Measurements from ENCODE around the gene BAX. TPM values are rescaled to one million over a fixed set of nuclear protein-coding genes. Genes with fewer than 3 reads are reported as not detected.

The BAX gene
- polyA plus RNA-seq, 2 of the 4 experiments (the other 2 are of a cell fraction), result 134 to 299 TPM

GRCh38 chr19:48961673-48962028, 7.0 kb downstream of the BAX start:
- POLR2A ChIA-PET, result interaction anchor here (0.6 to 1.6 kb wide), 9 partner anchors 9 to 316 kb away, joined by 3 to 18 read pairs (median 5); partner anchors contain the start of genes NUCB1, PPP1R15A and RUVBL2
- H3K27ac ChIP-seq, result peak overlapping the region; percentile 92 to 96
- H3K4me2 ChIP-seq, result peak overlapping the region; percentile 80
- DNase-seq (ENCODE audit: low read depth in 1 of 2, low spot score in 1 of 2) (no peak), FAIRE-seq (no peak), ATAC-seq (no peak)
- TF ChIP-seq POLR2AphosphoS2 (conservative IDR thresholded peaks at IDR 0.05; ENCODE audit: low read length) (0 out of 2 replicates have a peak, but pooled peaks have one; percentile 17), TFCP2L1 (CRISPR knock-in tag; IDR thresholded peaks at IDR 0.05) (no peak), RCOR1 (IDR thresholded peaks at IDR 0.05; ENCODE audit: low read depth, low read length) (no peak), GATA3 (IDR thresholded peaks at IDR 0.05; ENCODE audit: borderline replicate concordance) (peak; percentile 14; the same call in 1 of the 2 replicates), EP300 (IDR thresholded peaks at IDR 0.05) (0 out of 5 replicates have a peak, but pooled peaks of 1 of the 2 experiments have one; percentile 11), EHMT2 (IDR thresholded peaks at IDR 0.05; ENCODE audit: low read depth) (no peak)
- peaks cover 45% of the 10 kb centered on the region for H3K4me1 ChIP-seq
- H3K4me3 ChIP-seq, result no peak overlapping the region
- H3K9me3 ChIP-seq, result no peaks in the 10 kb centered on the region
- CTCF ChIA-PET, result interaction anchor here (0.8 to 5.4 kb wide), 8 partner anchors 9 to 316 kb away, joined by 3 to 39 read pairs (median 4); partner anchors contain the start of genes GYS1, NUCB1 and RUVBL2
- WGBS (ENCODE audit: missing lambda C conversion rate), result 84% methylated on average over 12 of the region's 12 CpGs

GRCh38 chr19:48962029-48962848, 7.6 kb downstream of the BAX start:
- peak overlapping the region; percentile 80 for H3K4me2 ChIP-seq
- FAIRE-seq, result peak; percentile 63
- peak; percentile 42 to 61 for ATAC-seq
- peak; percentile 88 to 94 for DNase-seq (ENCODE audit: low read depth in 1 of 2, low spot score in 1 of 2)
- peaks cover 49% of the 10 kb centered on the region for H3K4me1 ChIP-seq
- CTCF ChIA-PET, result interaction anchor here (0.6 to 5.4 kb wide), 9 partner anchors 8 to 317 kb away, joined by 3 to 39 read pairs (median 3); partner anchors contain the start of genes GYS1, NUCB1 and RUVBL2
- peak overlapping the region; percentile 33 for H3K4me3 ChIP-seq
- POLR2A ChIA-PET, result interaction anchor here (0.8 to 1.6 kb wide), 8 partner anchors 8 to 317 kb away, joined by 3 to 18 read pairs (median 8); partner anchors contain the start of genes NUCB1, PPP1R15A and RUVBL2
- no peaks in the 10 kb centered on the region for H3K9me3 ChIP-seq
- 21% methylated on average over 22 of the region's 22 CpGs for WGBS (ENCODE audit: missing lambda C conversion rate)
- H3K27ac ChIP-seq, result peak overlapping the region; percentile 92 to 96
- TF ChIP-seq CEBPB (IDR thresholded peaks at IDR 0.05) (no peak), EHMT2 (IDR thresholded peaks at IDR 0.05; ENCODE audit: low read depth) (no peak), RAD21 (conservative IDR thresholded peaks at IDR 0.05 in 1 of 2, IDR thresholded peaks at IDR 0.05 in 1 of 2) (0 out of 5 replicates have a peak, but pooled peaks of 1 of the 2 experiments have one; percentile 10), MAZ (IDR thresholded peaks at IDR 0.05; ENCODE audit: borderline replicate concordance, low read depth, low read length) (no peak), JUN (IDR thresholded peaks at IDR 0.05) (peak; percentile 87 to 95), CHD2 (IDR thresholded peaks at IDR 0.05; ENCODE audit: low read length, partially characterized antibody) (peak; percentile 30), POLR2AphosphoS2 (conservative IDR thresholded peaks at IDR 0.05; ENCODE audit: low read length) (0 out of 2 replicates have a peak, but pooled peaks have one; percentile 0), HOXB5 (CRISPR knock-in tag; IDR thresholded peaks at IDR 0.05) (peak; percentile 73), BHLHE40 (IDR thresholded peaks at IDR 0.05; ENCODE audit: low read depth, low read length) (no peak), KDM5A (IDR thresholded peaks at IDR 0.05) (no peak), HOXA7 (CRISPR knock-in tag; IDR thresholded peaks at IDR 0.05) (peak; percentile 63; the same call in 1 of the 2 replicates), MAX (IDR thresholded peaks at IDR 0.05) (peak; percentile 91), SMC3 (IDR thresholded peaks at IDR 0.05) (no peak), RCOR1 (IDR thresholded peaks at IDR 0.05; ENCODE audit: low read depth, low read length) (no peak), ZNF302 (CRISPR knock-in tag; IDR thresholded peaks at IDR 0.05) (peak; percentile 80), HEYL (CRISPR knock-in tag; IDR thresholded peaks at IDR 0.05) (peak; percentile 62; the same call in 1 of the 2 replicates), HES2 (IDR thresholded peaks at IDR 0.05) (no peak), RFX5 (IDR thresholded peaks at IDR 0.05) (no peak), HOXB13 (CRISPR knock-in tag; IDR thresholded peaks at IDR 0.05; ENCODE audit: low read depth) (peak; percentile 94), CBX8 (IDR thresholded peaks at IDR 0.05) (no peak), POLR2A (IDR thresholded peaks at IDR 0.05; ENCODE audit: low read length) (peak; percentile 59), CBX2 (IDR thresholded peaks at IDR 0.05; ENCODE audit: borderline replicate concordance, low read depth) (no peak), ZFP36 (IDR thresholded peaks at IDR 0.05; ENCODE audit: borderline replicate concordance, partially characterized antibody) (no peak), PHF8 (IDR thresholded peaks at IDR 0.05; ENCODE audit: borderline replicate concordance, low read depth) (no peak), MYC (IDR thresholded peaks at IDR 0.05; ENCODE audit: borderline replicate concordance, low read length) (no peak)
- TF ChIP-seq, protein P1, sequence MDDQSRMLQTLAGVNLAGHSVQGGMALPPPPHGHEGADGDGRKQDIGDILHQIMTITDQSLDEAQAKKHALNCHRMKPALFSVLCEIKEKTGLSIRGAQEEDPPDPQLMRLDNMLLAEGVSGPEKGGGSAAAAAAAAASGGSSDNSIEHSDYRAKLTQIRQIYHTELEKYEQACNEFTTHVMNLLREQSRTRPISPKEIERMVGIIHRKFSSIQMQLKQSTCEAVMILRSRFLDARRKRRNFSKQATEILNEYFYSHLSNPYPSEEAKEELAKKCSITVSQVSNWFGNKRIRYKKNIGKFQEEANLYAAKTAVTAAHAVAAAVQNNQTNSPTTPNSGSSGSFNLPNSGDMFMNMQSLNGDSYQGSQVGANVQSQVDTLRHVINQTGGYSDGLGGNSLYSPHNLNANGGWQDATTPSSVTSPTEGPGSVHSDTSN (IDR thresholded peaks at IDR 0.05), result peak; percentile 80
- TF ChIP-seq, protein P2, sequence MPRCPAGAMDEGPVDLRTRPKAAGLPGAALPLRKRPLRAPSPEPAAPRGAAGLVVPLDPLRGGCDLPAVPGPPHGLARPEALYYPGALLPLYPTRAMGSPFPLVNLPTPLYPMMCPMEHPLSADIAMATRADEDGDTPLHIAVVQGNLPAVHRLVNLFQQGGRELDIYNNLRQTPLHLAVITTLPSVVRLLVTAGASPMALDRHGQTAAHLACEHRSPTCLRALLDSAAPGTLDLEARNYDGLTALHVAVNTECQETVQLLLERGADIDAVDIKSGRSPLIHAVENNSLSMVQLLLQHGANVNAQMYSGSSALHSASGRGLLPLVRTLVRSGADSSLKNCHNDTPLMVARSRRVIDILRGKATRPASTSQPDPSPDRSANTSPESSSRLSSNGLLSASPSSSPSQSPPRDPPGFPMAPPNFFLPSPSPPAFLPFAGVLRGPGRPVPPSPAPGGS (IDR thresholded peaks at IDR 0.05), result peak; percentile 81; the same call in 2 of the 3 replicates
- TF ChIP-seq, protein P3, sequence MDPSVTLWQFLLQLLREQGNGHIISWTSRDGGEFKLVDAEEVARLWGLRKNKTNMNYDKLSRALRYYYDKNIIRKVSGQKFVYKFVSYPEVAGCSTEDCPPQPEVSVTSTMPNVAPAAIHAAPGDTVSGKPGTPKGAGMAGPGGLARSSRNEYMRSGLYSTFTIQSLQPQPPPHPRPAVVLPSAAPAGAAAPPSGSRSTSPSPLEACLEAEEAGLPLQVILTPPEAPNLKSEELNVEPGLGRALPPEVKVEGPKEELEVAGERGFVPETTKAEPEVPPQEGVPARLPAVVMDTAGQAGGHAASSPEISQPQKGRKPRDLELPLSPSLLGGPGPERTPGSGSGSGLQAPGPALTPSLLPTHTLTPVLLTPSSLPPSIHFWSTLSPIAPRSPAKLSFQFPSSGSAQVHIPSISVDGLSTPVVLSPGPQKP (IDR thresholded peaks at IDR 0.05; ENCODE audit: low read depth, low read length), result no peak
- TF ChIP-seq, protein P4, sequence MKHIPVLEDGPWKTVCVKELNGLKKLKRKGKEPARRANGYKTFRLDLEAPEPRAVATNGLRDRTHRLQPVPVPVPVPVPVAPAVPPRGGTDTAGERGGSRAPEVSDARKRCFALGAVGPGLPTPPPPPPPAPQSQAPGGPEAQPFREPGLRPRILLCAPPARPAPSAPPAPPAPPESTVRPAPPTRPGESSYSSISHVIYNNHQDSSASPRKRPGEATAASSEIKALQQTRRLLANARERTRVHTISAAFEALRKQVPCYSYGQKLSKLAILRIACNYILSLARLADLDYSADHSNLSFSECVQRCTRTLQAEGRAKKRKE (CRISPR knock-in tag; IDR thresholded peaks at IDR 0.05; ENCODE audit: low read depth), result peak; percentile 88
